ENCODE measurements around the gene RPS14.
A peak's percentile ranks its signal among the peaks of the same experiment; 100 is the strongest.

The RPS14 gene

GRCh38 chr5:150442699-150443080 is 6.8 kb downstream of the RPS14 start:
- Histone ChIP-seq H3K9me3 (ENCODE audit: control insufficient read depth, low read depth, low read length) (no peaks in the 10 kb centered on the region), H3K9ac (ENCODE audit: low read length) (no peak overlapping the region), H3K4me1 (ENCODE audit: control insufficient read depth, low read depth, low read length) (peaks cover 16% of the 10 kb centered on the region), H3K4me3 (ENCODE audit: low read length) (no peak overlapping the region), H3K27me3 (ENCODE audit: control insufficient read depth, insufficient read depth, low read length) (no peaks in the 10 kb centered on the region), H3K27ac (ENCODE audit: low read length) (no peak overlapping the region), H3K36me3 (ENCODE audit: control insufficient read depth, low read depth, low read length) (peaks cover 44% of the 10 kb centered on the region)

- H3K9ac ChIP-seq (ENCODE audit: low read length): peak overlapping the region; percentile 26
- peak overlapping the region; percentile 4 for H3K27ac ChIP-seq (ENCODE audit: low read length)
- peaks cover 15% of the 10 kb centered on the region for H3K4me1 ChIP-seq (ENCODE audit: control insufficient read depth, low read depth, low read length)
These were observed 7.5 kb downstream of the RPS14 start for GRCh38 chr5:150441813-150442698.

DNA sequence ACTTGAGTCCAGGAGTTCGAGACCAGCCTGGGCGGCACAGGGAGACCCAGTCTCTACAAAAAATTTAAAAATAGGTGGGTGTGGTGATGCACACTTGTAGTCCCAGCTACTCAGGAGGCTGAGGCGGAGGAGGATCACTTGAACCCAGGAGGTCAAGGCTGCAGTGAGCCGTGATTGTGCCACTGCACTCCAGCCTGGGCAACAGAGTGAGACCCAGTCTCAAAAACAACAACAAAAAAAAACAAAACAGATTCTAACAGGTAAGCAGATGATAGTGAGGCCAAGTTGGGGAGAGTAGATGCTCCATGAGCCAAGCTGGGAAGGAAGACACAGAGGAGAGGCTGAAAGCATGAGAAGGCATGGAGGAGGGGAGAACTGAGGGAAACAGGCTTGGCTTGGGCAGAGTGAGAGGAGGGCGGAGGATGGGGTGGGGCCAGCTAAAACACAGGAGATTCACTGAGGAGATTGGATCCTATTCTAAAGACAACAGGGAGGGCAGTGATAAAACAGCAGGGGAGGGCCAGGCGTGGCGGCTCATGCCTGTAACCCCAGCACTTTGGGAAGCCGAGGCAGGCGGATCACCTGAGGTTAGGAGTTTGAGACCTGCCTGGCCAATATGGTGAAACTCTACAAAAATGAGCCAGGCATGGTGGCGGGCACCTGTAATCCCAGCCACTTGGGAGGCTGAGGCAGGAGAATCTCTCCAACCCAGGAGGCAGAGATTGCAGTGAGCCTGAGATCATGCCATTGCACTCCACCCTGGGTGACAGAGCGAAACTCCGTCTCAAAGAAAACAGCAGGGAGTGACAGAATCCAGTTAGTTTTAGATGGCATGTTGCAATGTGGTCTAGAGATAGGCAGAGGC is 8.4 kb downstream of the RPS14 start:
- Histone ChIP-seq H3K4me3 (ENCODE audit: low read length) (no peak overlapping the region), H3K36me3 (ENCODE audit: control insufficient read depth, low read depth, low read length) (peaks cover 29% of the 10 kb centered on the region), H3K27ac (ENCODE audit: low read length) (no peak overlapping the region), H3K9ac (ENCODE audit: low read length) (no peak overlapping the region), H3K27me3 (ENCODE audit: control insufficient read depth, insufficient read depth, low read length) (no peaks in the 10 kb centered on the region), H3K4me1 (ENCODE audit: control insufficient read depth, low read depth, low read length) (peaks cover 15% of the 10 kb centered on the region), H3K9me3 (ENCODE audit: control insufficient read depth, low read depth, low read length) (no peaks in the 10 kb centered on the region)

More at GRCh38 chr5:150441813-150442698, 7.5 kb downstream of the RPS14 start:
- Histone ChIP-seq H3K9me3 (ENCODE audit: control insufficient read depth, low read depth, low read length) (no peaks in the 10 kb centered on the region), H3K4me3 (ENCODE audit: low read length) (no peak overlapping the region), H3K36me3 (ENCODE audit: control insufficient read depth, low read depth, low read length) (peaks cover 38% of the 10 kb centered on the region), H3K27me3 (ENCODE audit: control insufficient read depth, insufficient read depth, low read length) (no peaks in the 10 kb centered on the region)

- Histone ChIP-seq H3K4me1 (ENCODE audit: control insufficient read depth, low read depth, low read length) (peaks cover 15% of the 10 kb centered on the region), H3K27ac (ENCODE audit: low read length) (no peak overlapping the region), H3K9me3 (ENCODE audit: control insufficient read depth, low read depth, low read length) (no peaks in the 10 kb centered on the region), H3K9ac (ENCODE audit: low read length) (no peak overlapping the region), H3K4me3 (ENCODE audit: low read length) (no peak overlapping the region), H3K36me3 (ENCODE audit: control insufficient read depth, low read depth, low read length) (peaks cover 8% of the 10 kb centered on the region), H3K27me3 (ENCODE audit: control insufficient read depth, insufficient read depth, low read length) (no peaks in the 10 kb centered on the region)
These were observed 10.5 kb downstream of the RPS14 start for GRCh38 chr5:150438873-150439546.

DNA sequence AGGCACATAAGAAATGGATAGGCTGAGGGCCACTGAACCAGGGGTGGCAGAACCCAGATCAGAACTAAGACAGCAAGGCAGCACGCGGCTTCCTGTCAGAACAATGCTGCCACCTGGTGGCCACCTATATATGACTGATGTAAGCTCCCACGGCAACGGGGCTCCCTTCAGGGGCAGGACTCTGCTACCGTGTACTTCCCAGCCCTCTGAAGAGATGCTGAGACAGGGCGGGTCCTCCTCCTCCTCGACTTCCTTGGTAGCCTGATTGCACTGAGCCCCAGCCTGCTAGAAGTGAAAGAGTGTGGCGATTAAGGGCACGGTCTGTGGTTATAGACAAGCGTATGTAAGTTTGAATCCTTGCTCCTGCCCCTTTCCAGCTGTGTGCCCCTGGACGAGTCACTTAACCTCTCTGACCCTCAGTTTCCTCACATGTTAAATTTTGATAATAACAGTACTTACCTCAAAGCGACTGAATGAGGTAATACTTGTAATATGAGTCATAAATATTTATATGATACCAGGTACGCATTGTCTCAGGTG is 13.3 kb downstream of the RPS14 start:
- H3K4me1 ChIP-seq (ENCODE audit: control insufficient read depth, low read depth, low read length): peaks cover 3% of the 10 kb centered on the region
- no peak overlapping the region for H3K4me3 ChIP-seq (ENCODE audit: low read length)
- H3K27me3 ChIP-seq (ENCODE audit: control insufficient read depth, insufficient read depth, low read length): no peaks in the 10 kb centered on the region
- no peak overlapping the region for H3K27ac ChIP-seq (ENCODE audit: low read length)
- H3K9me3 ChIP-seq (ENCODE audit: control insufficient read depth, low read depth, low read length): no peaks in the 10 kb centered on the region
- H3K36me3 ChIP-seq (ENCODE audit: control insufficient read depth, low read depth, low read length): no peaks in the 10 kb centered on the region
- no peak overlapping the region for H3K9ac ChIP-seq (ENCODE audit: low read length)

GRCh38 chr5:150434464-150434863 is 15.1 kb downstream of the RPS14 start:
- no peak overlapping the region for H3K4me3 ChIP-seq (ENCODE audit: low read length)
- H3K27me3 ChIP-seq (ENCODE audit: control insufficient read depth, insufficient read depth, low read length): no peaks in the 10 kb centered on the region
- no peaks in the 10 kb centered on the region for H3K4me1 ChIP-seq (ENCODE audit: control insufficient read depth, low read depth, low read length)
- H3K27ac ChIP-seq (ENCODE audit: low read length): no peak overlapping the region
- no peaks in the 10 kb centered on the region for H3K9me3 ChIP-seq (ENCODE audit: control insufficient read depth, low read depth, low read length)
- no peak overlapping the region for H3K9ac ChIP-seq (ENCODE audit: low read length)
- H3K36me3 ChIP-seq (ENCODE audit: control insufficient read depth, low read depth, low read length): no peaks in the 10 kb centered on the region

DNA sequence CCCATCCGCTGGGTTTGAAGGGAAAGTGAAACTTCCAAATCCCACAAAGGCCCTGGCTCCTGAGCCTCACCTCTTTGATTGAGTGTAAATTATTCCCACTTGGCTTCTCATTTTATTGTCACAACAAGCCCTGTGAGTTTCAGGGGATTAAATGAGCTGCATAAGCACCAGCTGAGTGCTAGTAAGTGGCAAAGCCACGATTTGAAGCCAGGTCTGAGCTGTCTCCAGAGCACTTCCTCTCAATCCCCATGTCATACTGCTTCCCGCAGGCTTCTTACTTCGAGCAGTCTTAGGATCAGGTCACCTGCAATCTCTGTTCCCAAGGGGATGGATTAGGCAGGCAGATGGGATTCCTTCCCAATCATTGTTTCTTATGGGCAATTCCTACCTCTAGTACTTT is 18.0 kb downstream of the RPS14 start:
- Histone ChIP-seq H3K27ac (ENCODE audit: low read length) (no peak overlapping the region), H3K36me3 (ENCODE audit: control insufficient read depth, low read depth, low read length) (no peaks in the 10 kb centered on the region), H3K9ac (ENCODE audit: low read length) (no peak overlapping the region), H3K9me3 (ENCODE audit: control insufficient read depth, low read depth, low read length) (no peaks in the 10 kb centered on the region), H3K4me3 (ENCODE audit: low read length) (no peak overlapping the region), H3K27me3 (ENCODE audit: control insufficient read depth, insufficient read depth, low read length) (no peaks in the 10 kb centered on the region), H3K4me1 (ENCODE audit: control insufficient read depth, low read depth, low read length) (no peaks in the 10 kb centered on the region)

- Histone ChIP-seq H3K4me3 (ENCODE audit: low read length) (no peak overlapping the region), H3K9me3 (ENCODE audit: control insufficient read depth, low read depth, low read length) (no peaks in the 10 kb centered on the region), H3K9ac (ENCODE audit: low read length) (no peak overlapping the region), H3K36me3 (ENCODE audit: control insufficient read depth, low read depth, low read length) (no peaks in the 10 kb centered on the region), H3K27ac (ENCODE audit: low read length) (no peak overlapping the region), H3K4me1 (ENCODE audit: control insufficient read depth, low read depth, low read length) (no peaks in the 10 kb centered on the region), H3K27me3 (ENCODE audit: control insufficient read depth, insufficient read depth, low read length) (no peaks in the 10 kb centered on the region)
These were observed 18.5 kb downstream of the RPS14 start for GRCh38 chr5:150431048-150431447.

GRCh38 chr5:150429410-150429873 is 20.1 kb downstream of the RPS14 start:
- Histone ChIP-seq H3K27me3 (ENCODE audit: control insufficient read depth, insufficient read depth, low read length) (no peaks in the 10 kb centered on the region), H3K4me3 (ENCODE audit: low read length) (no peak overlapping the region), H3K4me1 (ENCODE audit: control insufficient read depth, low read depth, low read length) (no peaks in the 10 kb centered on the region), H3K27ac (ENCODE audit: low read length) (no peak overlapping the region), H3K9ac (ENCODE audit: low read length) (no peak overlapping the region), H3K36me3 (ENCODE audit: control insufficient read depth, low read depth, low read length) (no peaks in the 10 kb centered on the region), H3K9me3 (ENCODE audit: control insufficient read depth, low read depth, low read length) (no peaks in the 10 kb centered on the region)

GRCh38 chr5:150428978-150429377 is 20.6 kb downstream of the RPS14 start:
- H3K4me3 ChIP-seq (ENCODE audit: low read length): no peak overlapping the region
- H3K36me3 ChIP-seq (ENCODE audit: control insufficient read depth, low read depth, low read length): no peaks in the 10 kb centered on the region
- H3K9me3 ChIP-seq (ENCODE audit: control insufficient read depth, low read depth, low read length): no peaks in the 10 kb centered on the region
- H3K4me1 ChIP-seq (ENCODE audit: control insufficient read depth, low read depth, low read length): no peaks in the 10 kb centered on the region
- no peaks in the 10 kb centered on the region for H3K27me3 ChIP-seq (ENCODE audit: control insufficient read depth, insufficient read depth, low read length)
- H3K9ac ChIP-seq (ENCODE audit: low read length): no peak overlapping the region
- H3K27ac ChIP-seq (ENCODE audit: low read length): no peak overlapping the region
